SU-DHL-6 (cell line): ENCODE results near the gene KDM1A.

ENCODE experiments used
- H2AFZ ChIP-seq: fragments of 200-600 bp; sonication (generic); 2 replicates; pipeline ENCODE4 v1.6.1; 2014; ENCODE audit warnings: low read depth, mild to moderate bottlenecking, moderate library complexity, mixed read lengths, antibody characterized with exemption, low read length; ENCODE audit not compliant: severe bottlenecking
- H3F3A ChIP-seq: fragments of 200-600 bp; shearing (Covaris generic); 2 replicates; pipeline ENCODE4 v1.6.0; 2016; ENCODE audit warnings: antibody characterized with exemption, mild to moderate bottlenecking; ENCODE audit not compliant: insufficient read depth
- H3K27ac ChIP-seq: fragments of 200-600 bp; sonication (generic); 2 replicates; pipeline ENCODE4 v1.5.1; 2016; ENCODE audit warnings: low read depth, mild to moderate bottlenecking, low read length, moderate library complexity, mixed read lengths
- H3K27me3 ChIP-seq: fragments of 200-600 bp; sonication (generic), shearing (Covaris generic); 2 replicates; pipeline ENCODE4 v1.6.0; 2014; ENCODE audit warnings: mild to moderate bottlenecking, low read length
- H3K36me3 ChIP-seq: fragments of 200-600 bp; sonication (generic); 2 replicates; pipeline ENCODE4 v1.6.1; 2014; ENCODE audit warnings: mild to moderate bottlenecking, low read length, mixed read lengths
- H3K4me2 ChIP-seq: fragments of 300-600, 200-600 bp; shearing (Covaris generic), sonication (generic); 2 replicates; pipeline ENCODE4 v1.6.0; 2014; ENCODE audit warnings: low read length, low read depth, mild to moderate bottlenecking; ENCODE audit not compliant: poor library complexity, severe bottlenecking
- H3K4me3 ChIP-seq: fragments of 200-600 bp; sonication (generic); 2 replicates; pipeline ENCODE4 v1.5.1; 2014; ENCODE audit warnings: antibody characterized with exemption, low read length, mild to moderate bottlenecking, mixed read lengths; ENCODE audit not compliant: insufficient read depth, poor library complexity, severe bottlenecking
- H3K79me2 ChIP-seq: fragments of 200-600 bp; sonication (generic); 2 replicates; pipeline ENCODE4 v1.6.1; 2014; ENCODE audit warnings: mild to moderate bottlenecking, low read length, moderate library complexity; ENCODE audit not compliant: insufficient read depth
- H3K9ac ChIP-seq: fragments of 200-600 bp; sonication (generic); 2 replicates; pipeline ENCODE4 v1.7.0; 2014; ENCODE audit warnings: mild to moderate bottlenecking, low read length
- H3K9me2 ChIP-seq: fragments of 200-600 bp; sonication (generic); replicated peaks from 2 replicates; pipeline ENCODE4 v1.6.1; 2014; ENCODE audit warnings: low read length; ENCODE audit not compliant: insufficient read depth
- H3K9me3 ChIP-seq: fragments of 200-600 bp; sonication (generic); 2 replicates; pipeline ENCODE4 v1.6.1; 2014; ENCODE audit warnings: low read length, mixed read lengths; ENCODE audit not compliant: insufficient read depth
- H4K20me1 ChIP-seq: fragments of 200-600 bp; sonication (generic); 2 replicates; pipeline ENCODE4 v1.6.1; 2014; ENCODE audit warnings: low read depth, mild to moderate bottlenecking, antibody characterized with exemption, low read length, moderate library complexity, mixed read lengths
- CTCF ChIP-seq: fragments of 200-600 bp; sonication (generic); IDR thresholded peaks from one replicate; pipeline ENCODE4 v1.5.1; 2017; ENCODE audit warnings: antibody characterized with exemption, mild to moderate bottlenecking, low read length, moderate library complexity; ENCODE audit not compliant: insufficient read depth, poor library complexity, severe bottlenecking
- EZH2phosphoT487 ChIP-seq: fragments of 200-600 bp; sonication (generic), shearing (Covaris generic); conservative IDR thresholded peaks from 2 replicates; pipeline ENCODE4 v1.6.1; 2018; ENCODE audit warnings: mild to moderate bottlenecking, antibody characterized with exemption, low read length, moderate library complexity, mixed read lengths

KDM1A gene

GRCh38 chr1:23065385-23065784 is 46.1 kb downstream of the KDM1A start:
- no peaks in the 10 kb centered on the region for H3F3A ChIP-seq
- no peaks in the 10 kb centered on the region for H3K27me3 ChIP-seq
- H3K9me3 ChIP-seq = no peaks in the 10 kb centered on the region
- no peaks in the 10 kb centered on the region for H3K9me2 ChIP-seq
- H4K20me1 ChIP-seq = no peaks in the 10 kb centered on the region
- peaks cover 13% of the 10 kb centered on the region; the same call in 1 of the 2 replicates for H3K36me3 ChIP-seq
- H3K4me2 ChIP-seq = no peak overlapping the region
- H3K79me2 ChIP-seq = no peaks in the 10 kb centered on the region
- H3K27ac ChIP-seq = no peak overlapping the region
- no peak overlapping the region for H2AFZ ChIP-seq
- TF ChIP-seq EZH2phosphoT487 (no peak), CTCF (no peak)
- H3K9ac ChIP-seq = no peak overlapping the region
- H3K4me3 ChIP-seq = no peak overlapping the region

GRCh38 chr1:23066075-23066474 is 46.8 kb downstream of the KDM1A start:
- H2AFZ ChIP-seq = no peak overlapping the region
- no peaks in the 10 kb centered on the region for H3F3A ChIP-seq
- H3K4me3 ChIP-seq = no peak overlapping the region
- no peaks in the 10 kb centered on the region for H4K20me1 ChIP-seq
- TF ChIP-seq EZH2phosphoT487 (no peak), CTCF (no peak)
- no peak overlapping the region for H3K9ac ChIP-seq
- H3K27ac ChIP-seq = no peak overlapping the region
- H3K9me3 ChIP-seq = no peaks in the 10 kb centered on the region
- H3K4me2 ChIP-seq = no peak overlapping the region
- no peaks in the 10 kb centered on the region for H3K9me2 ChIP-seq
- H3K36me3 ChIP-seq = peaks cover 13% of the 10 kb centered on the region; the same call in 1 of the 2 replicates
- no peaks in the 10 kb centered on the region for H3K27me3 ChIP-seq
- H3K79me2 ChIP-seq = no peaks in the 10 kb centered on the region

GRCh38 chr1:23069149-23069548 is 49.9 kb downstream of the KDM1A start:
- Histone ChIP-seq H2AFZ (no peak overlapping the region), H3K9ac (no peak overlapping the region), H3K36me3 (peaks cover 17% of the 10 kb centered on the region; the same call in 1 of the 2 replicates), H4K20me1 (no peaks in the 10 kb centered on the region), H3K27ac (no peak overlapping the region), H3K27me3 (no peaks in the 10 kb centered on the region), H3K79me2 (no peaks in the 10 kb centered on the region), H3K4me2 (no peak overlapping the region), H3K4me3 (no peak overlapping the region), H3K9me2 (no peaks in the 10 kb centered on the region), H3F3A (no peaks in the 10 kb centered on the region), H3K9me3 (no peaks in the 10 kb centered on the region)
- TF ChIP-seq CTCF (no peak), EZH2phosphoT487 (no peak)
